Sigmoid colon (tissue), 4 donors: ENCODE data around the gene SARM1.

Experiments used
- CTCF ChIP-seq, 4 experiments: fragments of 450-650 bp in 3 of 4; fragments of 200-600 bp in 1 of 4; IDR thresholded peaks; one replicate each; pipeline ENCODE4 v1.5.1; 2016 to 2019; ENCODE audit warnings: antibody characterized with exemption in 4 of 4, mild to moderate bottlenecking in 3 of 4, moderate library complexity in 2 of 4
- EP300 ChIP-seq, 4 donors: sonication (generic); formaldehyde crosslinking; IDR thresholded peaks; one replicate each; pipeline ENCODE4 v1.6.1; 2017; ENCODE audit warnings: antibody characterized with exemption in 4 of 4

- TF ChIP-seq EP300 (IDR thresholded peaks at IDR 0.05) (no peak), CTCF (IDR thresholded peaks at IDR 0.05) (no peak)
Observed at GRCh38 chr17:28334171-28334570, 37.3 kb upstream of the SARM1 start.
